ENCODE data around the gene GPSM1. TPM values are rescaled to one million over a fixed set of nuclear protein-coding genes. Genes with fewer than 3 reads are reported as not detected.
A peak's percentile ranks its signal among the peaks of the same experiment; 100 is the strongest.

Gene GPSM1
- total and polyA plus RNA-seq, 9 of the 15 experiments (the other 6 are each of a cell fraction or from before 2014, with no cell fraction given): 0.04 to 14.2 (median 3.1) TPM

GRCh38 chr9:136328011-136328621, 777 bp downstream of the GPSM1 start:
- Histone ChIP-seq H3K9me3 (replicated peaks; ENCODE audit: control insufficient read depth, insufficient read depth, low read depth, low read length) (no peaks in the 10 kb centered on the region), H3K36me3 (ENCODE audit: control insufficient read depth, insufficient read depth, low read length) (no peaks in the 10 kb centered on the region), H3K27ac (ENCODE audit: extremely low read depth, low read depth, low read length) (peak overlapping the region; percentile 52; the same call in 1 of the 3 replicates), H3K9ac (ENCODE audit: insufficient read depth in 1 of 2, low read depth in 2 of 2, low read length in 2 of 2) (peak overlapping the region; percentile 63 to 88), H3K4me3 (peak overlapping the region; percentile 52), H3K79me2 (ENCODE audit: control insufficient read depth, insufficient read depth, low read length) (peaks cover 15% of the 10 kb centered on the region), H2AFZ (ENCODE audit: low read depth, low read length) (no peak overlapping the region), H3K9me1 (ENCODE audit: control insufficient read depth, insufficient read depth, low read length) (no peaks in the 10 kb centered on the region), H3K27me3 (ENCODE audit: control insufficient read depth in 2 of 2, insufficient read depth in 2 of 2, low read length in 2 of 2) (peaks cover 6 to 16% of the 10 kb centered on the region in 2 experiments; a peak in 2 of 5 replicates), H4K20me1 (replicated peaks; ENCODE audit: control insufficient read depth, insufficient read depth, low read length) (no peaks in the 10 kb centered on the region), H3K4me2 (ENCODE audit: insufficient read depth, low read length) (peak overlapping the region; percentile 77), H3K4me1 (replicated peaks in 1 of 2; ENCODE audit: control insufficient read depth in 2 of 2, insufficient read depth in 2 of 2, low read length in 2 of 2) (peaks cover 4 to 92% of the 10 kb centered on the region in 2 experiments)
- intact Hi-C loops (cut with micrococcal nuclease): no loop called here
- in situ Hi-C loops (cut with MboI): loop anchor here (25.0 kb wide), 1 partner anchor 309 kb away; no protein-coding TSS in a partner anchor
- POLR2A ChIA-PET: interaction anchor here (1.6 kb wide), 1 partner anchor 9 kb away, joined by 5 read pairs; no protein-coding TSS in a partner anchor
- no peak for DNase-seq (ENCODE audit: extremely low read depth in 1 of 4, low spot score in 3 of 4)
- no peak for FAIRE-seq
- BruUV-seq (replicated peaks): TSS peak; percentile 51
- ATAC-seq: no peak
- WGBS (ENCODE audit: insufficient coverage, low coverage, missing lambda C conversion rate): 77% methylated on average over 10 of the region's 13 CpGs
- peak; percentile 42; the same call in 1 of the 2 replicates for TF ChIP-seq NFIC (IDR thresholded peaks at IDR 0.05)
- TF ChIP-seq ZFP91 (CRISPR knock-in tag; IDR thresholded peaks at IDR 0.05): 0 out of 2 replicates have a peak, but pooled peaks have one; percentile 25
- TF ChIP-seq NR3C1 (CRISPR knock-in tag; IDR thresholded peaks at IDR 0.05): 0 out of 2 replicates have a peak, but pooled peaks have one; percentile 62
- no peak for TF ChIP-seq ZNF444 (CRISPR knock-in tag; IDR thresholded peaks at IDR 0.05)
- TF ChIP-seq IRF2 (CRISPR knock-in tag; IDR thresholded peaks at IDR 0.05): 0 out of 2 replicates have a peak, but pooled peaks have one; percentile 62
- 0 out of 2 replicates have a peak, but pooled peaks have one; percentile 15 for TF ChIP-seq TFAP4 (CRISPR knock-in tag; IDR thresholded peaks at IDR 0.05; ENCODE audit: borderline replicate concordance)
- TF ChIP-seq RBFOX2 (IDR thresholded peaks at IDR 0.05; ENCODE audit: low read depth, low read length): peak; percentile 11
- TF ChIP-seq POU5F1 (IDR thresholded peaks at IDR 0.05; ENCODE audit: borderline replicate concordance, low read depth, low read length, partially characterized antibody): no peak
- CTCF ChIA-PET (ENCODE audit: low intra/inter-chr PET ratio): no interaction called here

Data from K562 (cell line).